Endothelial cell of umbilical vein (primary cell): ENCODE measurements around the gene TNFRSF8. TPM values are rescaled to one million over a fixed set of nuclear protein-coding genes. Genes with fewer than 3 reads are reported as not detected.
A peak's percentile ranks its signal among the peaks of the same experiment; 100 is the strongest.

Experiments used
- BruUV-seq: library from RNA; stranded (reverse); fragments of 400-500 nt; replicated peaks from 2 replicates; lab custom pipeline; 2021; lab: Mats Ljungman, UMichigan
- CTCF ChIA-PET: fragments of 300-600, 350-600 bp; sonication (Branson Sonifier 250); formaldehyde crosslinking; loops from one replicate; lab custom pipeline; 2021; ENCODE audit warnings: antibody characterized with exemption, inconsistent platforms; lab: Charles Lee
- POLR2A ChIA-PET: fragments of 300-600, 350-600 bp; sonication (Branson Sonifier 250); formaldehyde crosslinking; loops from one replicate; lab custom pipeline; 2021; ENCODE audit warnings: antibody characterized with exemption, inconsistent platforms; lab: Charles Lee
- DNase-seq: peaks from one replicate; pipeline ENCODE4 v3.0.0-alpha.2; 2011; ENCODE audit warnings: low read depth, low spot score
- FAIRE-seq: peaks from 2 replicates; lab custom pipeline; 2011; peaks lifted over from hg19 to GRCh38; lab: Jason Lieb, UNC
- H2AFZ ChIP-seq: 2 replicates; pipeline ENCODE4 v1.6.0; 2012; ENCODE audit warnings: low read depth, low read length, control low read depth, inconsistent platforms
- H3K27ac ChIP-seq: 2 replicates; pipeline ENCODE4 v1.5.1; 2011; ENCODE audit warnings: low read depth, mild to moderate bottlenecking, control low read depth, low read length, moderate library complexity; ENCODE audit not compliant: insufficient read depth
- H3K27me3 ChIP-seq, 2 experiments: 2 replicates each; pipeline versions ENCODE4 v1.6.0 to v1.6.1; 2011; ENCODE audit warnings: low read length in 2 of 2, mixed read lengths in 1 of 2; ENCODE audit not compliant: control insufficient read depth in 2 of 2, insufficient read depth in 2 of 2
- H3K36me3 ChIP-seq, 2 experiments: 2 replicates in 1 of 2; 3 replicates in 1 of 2; pipeline ENCODE4 v1.5.1; 2011; ENCODE audit warnings: low read length in 2 of 2, mild to moderate bottlenecking in 1 of 2, moderate library complexity in 1 of 2; ENCODE audit not compliant: control insufficient read depth in 2 of 2, insufficient read depth in 2 of 2; ENCODE audit errors: extremely low read depth in 1 of 2
- H3K4me1 ChIP-seq: 3 replicates; pipeline ENCODE4 v1.5.1; 2011; ENCODE audit warnings: mild to moderate bottlenecking, low read length; ENCODE audit not compliant: control insufficient read depth, insufficient read depth; ENCODE audit errors: extremely low read depth
- H3K4me2 ChIP-seq: 2 replicates; pipeline ENCODE4 v1.6.1; 2011; ENCODE audit warnings: low read length, control low read depth, mixed read lengths; ENCODE audit not compliant: insufficient read depth
- H3K4me3 ChIP-seq, 3 experiments: fragments of 200-600 bp in 1 of 3; sonication (generic), shearing (Covaris generic) in 1 of 3; replicated peaks in 1 of 3; 2 replicates each; pipeline ENCODE4 v1.5.1; 2011 to 2016; ENCODE audit warnings: control low read depth in 3 of 3, low read length in 3 of 3, mild to moderate bottlenecking in 2 of 3, inconsistent platforms in 1 of 3, low read depth in 1 of 3, moderate library complexity in 1 of 3; ENCODE audit not compliant: insufficient read depth in 1 of 3
- H3K79me2 ChIP-seq: 2 replicates; pipeline ENCODE4 v1.6.0; 2012; ENCODE audit warnings: low read length, inconsistent platforms; ENCODE audit not compliant: control insufficient read depth, insufficient read depth
- H3K9ac ChIP-seq: replicated peaks from 2 replicates; pipeline ENCODE3; 2011; ENCODE audit warnings: low read length, control low read depth; ENCODE audit not compliant: insufficient read depth; ENCODE audit errors: extremely low read depth
- H3K9me1 ChIP-seq: replicated peaks from 3 replicates; pipeline ENCODE4 v1.6.0; 2011; ENCODE audit warnings: mild to moderate bottlenecking, low read length; ENCODE audit not compliant: control insufficient read depth, insufficient read depth; ENCODE audit errors: extremely low read depth
- H3K9me3 ChIP-seq: replicated peaks from 2 replicates; pipeline ENCODE4 v1.5.1; 2012; ENCODE audit warnings: low read length, inconsistent platforms; ENCODE audit not compliant: control insufficient read depth, insufficient read depth
- H4K20me1 ChIP-seq: replicated peaks from 2 replicates; pipeline ENCODE3; 2011; ENCODE audit warnings: mild to moderate bottlenecking, low read length; ENCODE audit not compliant: control insufficient read depth, insufficient read depth; ENCODE audit errors: extremely low read depth
- EZH2 ChIP-seq: IDR thresholded peaks from 2 replicates; pipeline ENCODE4 v1.6.1; 2012; ENCODE audit warnings: borderline replicate concordance, low read depth, mild to moderate bottlenecking, moderate library complexity, low read length, inconsistent platforms; ENCODE audit not compliant: severe bottlenecking
- FOS ChIP-seq: IDR thresholded peaks from 2 replicates; pipeline ENCODE4 v1.6.1; 2011; ENCODE audit warnings: mild to moderate bottlenecking, low read length, moderate library complexity, borderline replicate concordance; ENCODE audit not compliant: insufficient read depth
- GATA2 ChIP-seq: IDR thresholded peaks from 2 replicates; pipeline ENCODE4 v1.7.0; 2011; ENCODE audit warnings: low read depth, mild to moderate bottlenecking, moderate library complexity, mixed read lengths, low read length; ENCODE audit not compliant: insufficient read length, insufficient read depth
- JUN ChIP-seq: IDR thresholded peaks from 2 replicates; pipeline ENCODE4 v1.6.1; 2011; ENCODE audit warnings: borderline replicate concordance, low read depth; ENCODE audit not compliant: insufficient read length, insufficient read depth
- MAX ChIP-seq: IDR thresholded peaks from 2 replicates; pipeline ENCODE4 v1.6.1; 2011; ENCODE audit not compliant: insufficient read depth, insufficient read length
- MYC ChIP-seq: IDR thresholded peaks from one replicate; pipeline ENCODE4 v1.6.1; 2011; ENCODE audit warnings: mild to moderate bottlenecking, low read depth, low read length
- POLR2A ChIP-seq: IDR thresholded peaks from 2 replicates; pipeline ENCODE4 v1.6.1; 2012; ENCODE audit warnings: low read depth, mild to moderate bottlenecking, control low read depth, low read length
- POLR2AphosphoS5 ChIP-seq: IDR thresholded peaks from 2 replicates; pipeline ENCODE4 v1.6.1; 2012; ENCODE audit warnings: low read depth, mild to moderate bottlenecking, control low read depth, low read length, moderate library complexity; ENCODE audit not compliant: insufficient read depth
- dilution Hi-C: fragments of 300-500 bp; cut with MboI; formaldehyde crosslinking; loops from one replicate; pipeline ENCODE4 v1.15.0; 2019; ENCODE audit warnings: low sequenced_read_pairs; ENCODE audit not compliant: extremely low pct_ligation_motif_present
- intact Hi-C: fragments of 100-400 bp; cut with micrococcal nuclease; formaldehyde crosslinking; loops from one replicate; pipeline ENCODE4 v1.10.0; 2022
- polyA plus RNA-seq, 4 experiments: library from polyadenylated mRNA; depleted of rRNA in 3 of 4; stranded (reverse) in 3 of 4; unstranded in 1 of 4; fragments of >200 nt; gene quantifications; 2 replicates each; pipeline versions ENCODE4 v1.2.1 to v1.2.3, GENCODE V29; 2011 to 2012; ENCODE audit warnings: missing spikeins in 1 of 4
- total RNA-seq: library from RNA; stranded (reverse); gene quantifications from 2 replicates; pipeline ENCODE4 v1.2.3, GENCODE V29; 2021
- TF ChIP-seq, protein P1 (sequence below), 2 donors: IDR thresholded peaks; 1 replicate in 1 of 2; 2 replicates in 1 of 2; pipeline ENCODE4 v1.5.1; 2011; ENCODE audit warnings: low read length in 2 of 2, mild to moderate bottlenecking in 2 of 2, moderate library complexity in 2 of 2, control low read depth in 1 of 2, inconsistent platforms in 1 of 2, low read depth in 1 of 2; ENCODE audit not compliant: insufficient read depth in 1 of 2; ENCODE audit errors: extremely low read depth in 1 of 2

The TNFRSF8 gene
- total and polyA plus RNA-seq, 2 donors (not counting 3 experiments of a cell fraction or from before 2014, with no cell fraction given): 0.47 TPM; not detected in 1

- CTCF ChIA-PET: no interaction called here
- Histone ChIP-seq H3K9me3 (no peaks in the 10 kb centered on the region), H3K9me1 (no peaks in the 10 kb centered on the region), H3K27me3 (peaks cover 0 to 7% of the 10 kb centered on the region in 2 experiments), H3K4me3 (no peak overlapping the region), H3K4me1 (no peaks in the 10 kb centered on the region), H3K79me2 (no peaks in the 10 kb centered on the region), H3K27ac (no peak overlapping the region), H3K4me2 (no peak overlapping the region), H3K36me3 (no peaks in the 10 kb centered on the region), H2AFZ (peak overlapping the region; percentile 44), H3K9ac (no peak overlapping the region), H4K20me1 (no peaks in the 10 kb centered on the region)
- intact Hi-C loops: no loop called here
- TF ChIP-seq FOS (no peak), JUN (no peak), POLR2A (no peak), POLR2AphosphoS5 (no peak), MYC (no peak), GATA2 (no peak), MAX (no peak), EZH2 (no peak)
- TF ChIP-seq, protein P1, sequence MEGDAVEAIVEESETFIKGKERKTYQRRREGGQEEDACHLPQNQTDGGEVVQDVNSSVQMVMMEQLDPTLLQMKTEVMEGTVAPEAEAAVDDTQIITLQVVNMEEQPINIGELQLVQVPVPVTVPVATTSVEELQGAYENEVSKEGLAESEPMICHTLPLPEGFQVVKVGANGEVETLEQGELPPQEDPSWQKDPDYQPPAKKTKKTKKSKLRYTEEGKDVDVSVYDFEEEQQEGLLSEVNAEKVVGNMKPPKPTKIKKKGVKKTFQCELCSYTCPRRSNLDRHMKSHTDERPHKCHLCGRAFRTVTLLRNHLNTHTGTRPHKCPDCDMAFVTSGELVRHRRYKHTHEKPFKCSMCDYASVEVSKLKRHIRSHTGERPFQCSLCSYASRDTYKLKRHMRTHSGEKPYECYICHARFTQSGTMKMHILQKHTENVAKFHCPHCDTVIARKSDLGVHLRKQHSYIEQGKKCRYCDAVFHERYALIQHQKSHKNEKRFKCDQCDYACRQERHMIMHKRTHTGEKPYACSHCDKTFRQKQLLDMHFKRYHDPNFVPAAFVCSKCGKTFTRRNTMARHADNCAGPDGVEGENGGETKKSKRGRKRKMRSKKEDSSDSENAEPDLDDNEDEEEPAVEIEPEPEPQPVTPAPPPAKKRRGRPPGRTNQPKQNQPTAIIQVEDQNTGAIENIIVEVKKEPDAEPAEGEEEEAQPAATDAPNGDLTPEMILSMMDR (IDR thresholded peaks at IDR 0.05; ENCODE audit: extremely low read depth in 1 of 2, insufficient read depth in 1 of 2, low read depth in 1 of 2, low read length in 2 of 2): no peak
- POLR2A ChIA-PET: no interaction called here
- DNase-seq: no peak
- no peak for FAIRE-seq
- BruUV-seq: no TSS peak
- dilution Hi-C loops: no loop called here
Measured at GRCh38 chr1:12081648-12082396, 18.7 kb downstream of the TNFRSF8 start.
